ENCODE data around the gene CYP27B1. TPM values are rescaled to one million over a fixed set of nuclear protein-coding genes. Genes with fewer than 3 reads are reported as not detected.

Gene CYP27B1
- total RNA-seq, 1 donor from 2014 or later, result 5.2 TPM

- no peak for DNase-seq (ENCODE audit: low read depth)
- H3K36me3 ChIP-seq (ENCODE audit: control insufficient read depth, insufficient read depth, low read length), result no peaks in the 10 kb centered on the region
- peaks cover 29% of the 10 kb centered on the region for H3K27me3 ChIP-seq (ENCODE audit: control insufficient read depth, insufficient read depth, low read length)
- H3K4me3 ChIP-seq (ENCODE audit: low read depth, low read length), result peak overlapping the region; percentile 10
- TF ChIP-seq CTCF (IDR thresholded peaks at IDR 0.05; ENCODE audit: insufficient read depth, low read length, poor library complexity, severe bottlenecking), result no peak
Measured at GRCh38 chr12:57765698-57766463, 997 bp downstream of the CYP27B1 start.

GRCh38 chr12:57765003-57765697 lies 1.7 kb downstream of the CYP27B1 start:
- no peak for DNase-seq (ENCODE audit: low read depth)
- Histone ChIP-seq H3K36me3 (ENCODE audit: control insufficient read depth, insufficient read depth, low read length) (no peaks in the 10 kb centered on the region), H3K4me3 (ENCODE audit: low read depth, low read length) (peak overlapping the region; percentile 29), H3K27me3 (ENCODE audit: control insufficient read depth, insufficient read depth, low read length) (peaks cover 29% of the 10 kb centered on the region)
- TF ChIP-seq CTCF (IDR thresholded peaks at IDR 0.05; ENCODE audit: insufficient read depth, low read length, poor library complexity, severe bottlenecking), result peak; percentile 43

DNA sequence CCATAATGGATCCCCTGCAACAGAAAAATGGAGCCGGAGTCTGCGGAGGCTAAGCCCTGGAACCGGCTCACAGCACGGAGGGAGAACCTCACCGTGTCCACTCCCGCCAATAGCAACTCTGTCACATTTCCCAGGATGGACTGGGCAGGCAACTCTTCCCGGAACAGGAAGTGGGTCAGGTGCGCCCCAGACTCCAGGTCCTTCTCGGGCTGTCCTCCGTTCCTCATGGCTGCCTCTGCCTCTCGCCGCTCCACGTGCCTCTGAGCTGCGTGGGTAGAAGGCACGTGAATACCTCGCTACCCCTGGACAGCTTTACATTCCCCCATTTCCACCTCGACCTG lies 2.2 kb downstream of the CYP27B1 start:
- H3K36me3 ChIP-seq (ENCODE audit: control insufficient read depth, insufficient read depth, low read length), result no peaks in the 10 kb centered on the region
- DNase-seq (ENCODE audit: low read depth), result no peak
- peak overlapping the region; percentile 29 for H3K4me3 ChIP-seq (ENCODE audit: low read depth, low read length)
- peaks cover 29% of the 10 kb centered on the region for H3K27me3 ChIP-seq (ENCODE audit: control insufficient read depth, insufficient read depth, low read length)
- no peak for TF ChIP-seq CTCF (IDR thresholded peaks at IDR 0.05; ENCODE audit: insufficient read depth, low read length, poor library complexity, severe bottlenecking)

DNA sequence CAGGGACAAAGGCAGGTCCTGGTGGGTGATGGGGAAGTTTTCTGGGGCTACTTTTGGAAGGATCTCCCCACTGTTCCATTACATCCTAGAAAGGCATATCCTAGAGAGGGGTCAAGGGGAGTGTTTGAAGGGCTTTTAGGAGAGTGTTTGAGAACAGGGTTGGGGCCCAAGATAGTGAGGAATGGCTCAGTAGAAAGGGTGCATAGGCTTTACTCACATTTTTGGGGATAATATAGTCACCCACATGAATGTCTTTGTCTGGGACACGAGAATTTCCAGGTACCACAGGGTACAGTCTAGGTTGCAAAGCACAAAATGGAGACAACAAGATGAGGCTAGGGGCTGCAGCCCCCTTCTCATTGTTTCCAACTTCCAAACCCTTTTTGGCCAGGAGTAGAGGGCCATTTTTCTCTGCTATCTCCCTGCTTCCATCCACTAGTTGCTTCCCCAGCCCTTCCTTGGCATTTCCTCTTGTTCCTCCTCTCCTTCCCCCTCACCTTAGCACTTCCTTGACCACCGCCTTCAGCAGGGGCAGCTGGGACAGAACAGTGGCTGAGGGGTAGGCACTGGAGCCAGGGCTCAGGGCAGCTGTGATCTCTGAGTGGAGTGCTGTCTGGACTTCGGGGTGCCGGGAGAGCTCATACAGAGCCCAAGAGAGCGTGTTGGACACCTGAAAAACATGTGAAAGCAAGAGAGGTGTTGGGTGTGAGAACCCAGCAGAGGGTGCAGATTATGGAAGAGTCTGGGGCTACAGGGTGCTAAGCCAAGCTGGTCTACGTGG lies 2.8 kb downstream of the CYP27B1 start:
- Histone ChIP-seq H3K27me3 (ENCODE audit: control insufficient read depth, insufficient read depth, low read length) (peaks cover 29% of the 10 kb centered on the region), H3K4me3 (ENCODE audit: low read depth, low read length) (no peak overlapping the region)

GRCh38 chr12:57762463-57762862 lies 4.4 kb downstream of the CYP27B1 start:
- TF ChIP-seq CTCF (IDR thresholded peaks at IDR 0.05; ENCODE audit: insufficient read depth, low read length, poor library complexity, severe bottlenecking), result no peak
- no peak for DNase-seq (ENCODE audit: low read depth)
- Histone ChIP-seq H3K4me3 (ENCODE audit: low read depth, low read length) (no peak overlapping the region), H3K36me3 (ENCODE audit: control insufficient read depth, insufficient read depth, low read length) (peaks cover 3% of the 10 kb centered on the region), H3K27me3 (ENCODE audit: control insufficient read depth, insufficient read depth, low read length) (peaks cover 29% of the 10 kb centered on the region)

More for the DNA sequence above, 2.8 kb downstream of the CYP27B1 start:
- no peaks in the 10 kb centered on the region for H3K36me3 ChIP-seq (ENCODE audit: control insufficient read depth, insufficient read depth, low read length)
- no peak for TF ChIP-seq CTCF (IDR thresholded peaks at IDR 0.05; ENCODE audit: insufficient read depth, low read length, poor library complexity, severe bottlenecking)
- DNase-seq (ENCODE audit: low read depth), result no peak

Measured in kidney epithelial cell (primary cell).